IPS-18c (cell line): ENCODE data around the gene MT1X.
"Not testable (repeated sequence)": the region's sequence is repeated elsewhere in the genome, so short reads cannot be mapped to it uniquely, and the experiment has no call there.

Source experiments
- H3K4me3 ChIP-seq: 2 replicates; pipeline ENCODE4 v1.7.0; 2013; ENCODE audit warnings: low read depth, mild to moderate bottlenecking, low read length, moderate library complexity; ENCODE audit not compliant: insufficient read depth
- H3K9me3 ChIP-seq: one replicate; pipeline ENCODE4 v1.6.1; 2013; ENCODE audit warnings: mild to moderate bottlenecking, low read length, moderate library complexity; ENCODE audit not compliant: control insufficient read depth, insufficient read depth

Gene MT1X

DNA sequence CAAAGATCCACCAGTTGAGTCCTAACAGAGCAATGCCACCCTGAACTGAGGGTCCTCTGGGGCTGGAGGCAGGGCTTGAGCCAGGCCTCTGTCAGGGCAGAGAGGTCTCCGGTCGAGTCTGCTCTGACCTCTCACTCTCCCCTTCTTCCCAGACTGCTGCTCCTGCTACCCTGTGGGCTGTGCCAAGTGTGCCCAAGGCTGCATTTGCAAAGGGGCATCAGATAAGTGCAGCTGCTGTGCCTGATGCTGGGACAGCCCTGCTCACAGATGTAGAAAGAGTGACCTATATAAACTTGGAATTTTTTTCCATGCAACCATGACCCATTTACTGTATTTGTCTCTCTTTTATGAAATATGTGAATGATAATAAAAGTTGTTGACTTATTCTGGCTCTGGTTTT, 33.0 kb upstream of the MT1X start:
- H3K4me3 ChIP-seq: no peak overlapping the region
- H3K9me3 ChIP-seq: no peaks in the 10 kb centered on the region

DNA sequence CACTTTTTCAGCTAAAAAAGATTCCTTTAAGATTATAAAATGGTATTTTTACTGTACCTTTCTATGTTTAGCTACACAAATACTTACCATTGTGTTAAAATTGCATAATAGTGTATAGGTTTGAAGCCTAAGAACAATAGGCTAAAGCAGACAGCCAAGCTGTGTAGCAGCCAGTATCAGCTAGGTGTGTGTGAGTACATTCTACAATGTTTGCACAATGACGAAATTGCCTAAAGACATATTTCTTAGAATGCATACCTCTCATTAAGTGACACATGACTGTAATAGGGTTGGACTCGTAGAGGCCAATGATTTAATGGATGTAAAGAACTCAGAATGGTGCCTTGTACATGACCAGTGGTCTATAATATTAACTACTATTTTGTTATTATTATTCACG, 32.5 kb upstream of the MT1X start:
- no peaks in the 10 kb centered on the region for H3K9me3 ChIP-seq
- no peak overlapping the region for H3K4me3 ChIP-seq

DNA sequence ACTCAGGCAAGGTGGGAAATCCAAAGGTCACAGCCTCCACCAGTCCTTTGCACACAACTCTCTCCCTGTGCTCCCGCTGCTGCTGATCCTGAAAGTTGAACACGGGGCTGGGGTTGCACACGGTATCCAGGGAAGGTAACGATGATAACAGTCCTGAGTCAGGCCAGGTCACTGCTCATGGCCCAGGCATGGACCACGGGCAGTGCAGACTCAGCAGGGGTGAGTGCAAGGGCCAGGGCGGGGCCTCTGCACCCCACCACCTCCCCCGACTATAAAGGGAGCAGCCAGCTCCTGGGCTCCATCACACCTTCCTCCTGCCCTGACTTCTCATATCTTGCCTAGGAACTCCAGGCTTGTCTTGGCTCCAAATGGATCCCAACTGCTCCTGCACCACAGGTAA, 30.7 kb upstream of the MT1X start, which contains the start of gene MT1B:
MT1B (plus strand) TSS at position 301 of the 400 bp plus-strand sequence; CDS start at position 369, 68 bp downstream.
- Histone ChIP-seq H3K9me3 (no peaks in the 10 kb centered on the region), H3K4me3 (no peak within 1 kb of the TSS)

DNA sequence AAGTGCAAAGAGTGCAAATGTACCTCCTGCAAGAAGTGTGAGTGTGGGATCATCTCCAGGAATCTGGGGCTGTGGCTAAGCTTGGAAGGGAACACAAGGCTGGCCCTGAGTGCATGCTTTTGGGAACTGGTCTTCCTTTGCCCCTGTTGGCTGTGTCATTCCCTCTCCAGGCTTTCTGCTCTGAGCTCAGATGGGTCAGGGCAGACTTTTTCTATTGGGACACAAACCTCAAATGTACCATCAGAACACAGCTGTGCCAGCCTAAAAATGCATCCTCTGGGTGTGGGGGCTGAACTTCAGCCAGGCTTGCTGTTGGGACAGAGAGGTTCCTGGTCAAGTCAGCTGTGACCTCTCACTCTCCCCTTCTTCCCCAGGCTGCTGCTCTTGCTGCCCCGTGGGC, 29.7 kb upstream of the MT1X start:
- H3K4me3 ChIP-seq: no peak overlapping the region
- no peaks in the 10 kb centered on the region for H3K9me3 ChIP-seq

DNA sequence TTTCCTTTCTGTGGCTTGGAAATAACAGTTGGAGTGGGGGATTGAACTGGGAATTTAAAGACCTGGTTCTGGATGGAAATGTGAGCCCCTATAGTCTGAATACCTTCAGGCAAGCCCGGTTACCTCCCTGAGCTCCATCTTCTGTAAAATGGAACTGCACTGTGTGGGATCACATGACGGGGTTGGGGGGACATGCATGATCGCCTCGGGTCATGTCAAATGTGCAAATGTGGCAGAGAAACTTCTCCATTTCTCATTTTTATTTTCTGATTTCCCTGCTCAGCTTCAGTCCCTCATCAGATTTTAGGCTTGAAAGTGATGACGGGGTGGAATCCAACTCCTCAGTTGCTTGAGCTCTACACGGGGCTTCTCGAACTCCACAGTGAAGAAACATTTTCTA, 29.1 kb upstream of the MT1X start:
- peaks cover 2% of the 10 kb centered on the region for H3K9me3 ChIP-seq
- no peak overlapping the region for H3K4me3 ChIP-seq

DNA sequence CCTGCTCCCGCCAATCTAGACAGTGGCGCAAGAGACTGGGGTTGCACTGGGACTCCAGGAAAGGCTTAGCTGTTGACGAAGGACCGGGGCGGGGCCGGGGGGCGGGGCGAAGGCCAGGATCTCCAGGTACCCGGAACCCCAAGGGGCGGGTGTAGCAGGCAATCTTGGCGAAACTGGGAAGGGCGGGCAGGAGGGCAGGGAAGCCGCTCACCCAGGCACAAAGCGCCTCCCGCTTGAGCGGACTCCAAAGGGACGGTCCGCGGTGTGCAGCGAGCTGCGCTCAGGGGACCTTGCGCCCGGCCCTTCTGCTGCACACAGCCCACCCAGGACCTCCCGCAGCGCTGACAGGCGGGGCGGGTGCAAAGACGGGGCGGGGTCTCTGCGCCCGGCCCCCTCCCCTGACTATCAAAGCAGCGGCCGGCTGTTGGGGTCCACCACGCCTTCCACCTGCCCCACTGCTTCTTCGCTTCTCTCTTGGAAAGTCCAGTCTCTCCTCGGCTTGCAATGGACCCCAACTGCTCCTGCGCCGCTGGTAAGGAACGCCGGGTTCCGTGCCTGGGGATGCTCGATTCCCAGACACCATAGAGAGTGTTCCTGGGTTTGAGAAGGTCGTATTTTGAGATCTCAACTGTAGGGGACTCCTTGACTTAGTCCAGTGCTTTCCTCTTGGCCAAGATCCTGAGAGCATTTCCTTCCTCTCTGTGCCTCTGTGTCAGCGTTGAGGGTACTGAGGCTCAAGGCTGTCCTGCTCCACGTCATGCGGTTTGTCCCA, 24.5 kb upstream of the MT1X start, which contains the start of gene MT1F:
MT1F (plus strand) TSS at position 405 of the 772 bp plus-strand sequence; CDS start at position 505, 100 bp downstream.
- Histone ChIP-seq H3K9me3 (peaks cover 4% of the 10 kb centered on the region), H3K4me3 (peak within 1 kb of the TSS; percentile 52)

DNA sequence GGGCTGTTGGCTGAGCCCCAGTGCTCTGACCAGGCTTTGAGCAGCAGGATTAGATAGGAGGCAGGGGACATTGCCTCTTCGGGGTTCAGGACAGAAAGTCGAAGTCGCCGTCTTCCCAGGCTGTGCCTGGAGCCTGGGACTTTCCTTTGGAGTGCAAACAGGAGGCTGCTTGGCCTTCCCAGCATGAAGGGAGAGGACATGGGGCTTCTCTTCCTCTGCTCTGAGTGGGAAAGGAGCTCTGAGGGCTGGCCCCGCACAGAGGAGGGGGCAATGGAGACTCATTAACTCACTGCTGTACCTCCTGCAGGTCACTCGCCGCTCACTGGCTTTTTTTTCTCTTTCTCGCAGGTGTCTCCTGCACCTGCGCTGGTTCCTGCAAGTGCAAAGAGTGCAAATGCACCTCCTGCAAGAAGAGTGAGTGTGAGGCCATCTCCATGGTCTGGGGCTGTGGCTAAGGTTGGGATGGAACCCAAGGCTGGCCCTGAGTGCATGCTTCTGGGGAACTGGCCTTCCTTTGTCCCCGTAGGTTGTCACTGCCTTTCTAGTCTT, 23.9 kb upstream of the MT1X start:
- Histone ChIP-seq H3K9me3 (peaks cover 4% of the 10 kb centered on the region), H3K4me3 (peak overlapping the region; percentile 52)

DNA sequence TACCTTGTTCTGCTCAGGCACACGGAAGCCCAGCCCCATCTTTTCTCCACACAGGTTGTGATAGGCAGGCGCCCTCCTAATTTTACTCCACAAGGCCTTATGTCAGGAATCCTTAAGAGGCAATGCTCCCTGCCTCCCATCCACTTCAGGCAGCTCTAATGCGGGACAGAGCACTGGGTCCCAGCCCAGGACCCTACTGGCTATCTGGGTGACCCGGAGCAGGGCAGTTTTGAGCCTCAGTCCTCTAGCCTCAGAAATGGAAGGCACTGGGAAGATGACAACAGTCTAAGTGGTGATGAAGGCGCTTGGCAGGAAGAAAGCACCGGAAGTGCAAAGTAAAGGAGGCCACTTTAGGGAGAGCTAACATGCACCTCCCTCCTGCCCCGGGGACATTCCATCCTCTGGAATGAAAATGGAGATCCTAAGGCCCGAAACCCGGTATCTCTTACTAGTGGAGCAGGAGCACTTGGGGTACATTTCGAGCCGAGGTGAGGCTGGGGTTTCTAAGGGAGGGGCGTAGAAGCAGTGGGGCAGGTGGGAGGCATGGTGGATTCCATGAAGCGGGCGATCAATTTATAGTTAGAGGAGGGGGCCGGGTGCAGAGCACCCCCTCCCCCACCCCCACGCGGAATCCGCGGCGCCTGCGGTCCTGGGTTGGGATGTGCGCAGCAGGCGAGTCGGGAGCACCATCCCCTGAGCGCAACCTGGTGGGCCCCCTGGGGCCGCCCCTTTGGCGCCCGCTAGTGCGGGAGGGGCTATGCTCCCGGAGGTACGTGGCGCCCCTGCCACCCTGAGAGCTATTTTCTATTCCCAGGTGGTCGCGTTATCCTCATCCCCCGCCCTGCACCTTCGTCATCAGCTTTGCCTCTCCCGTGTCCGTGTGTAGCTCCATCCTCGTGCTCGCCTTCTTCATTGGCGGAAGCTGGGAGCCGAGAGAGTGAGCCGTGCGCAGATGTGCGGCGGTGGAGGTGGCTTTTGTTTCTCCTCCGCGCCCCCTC, 19.6 kb upstream of the MT1X start:
- Histone ChIP-seq H3K9me3 (peaks cover 4% of the 10 kb centered on the region), H3K4me3 (peak overlapping the region; percentile 49; the same call in 1 of the 2 replicates)

DNA sequence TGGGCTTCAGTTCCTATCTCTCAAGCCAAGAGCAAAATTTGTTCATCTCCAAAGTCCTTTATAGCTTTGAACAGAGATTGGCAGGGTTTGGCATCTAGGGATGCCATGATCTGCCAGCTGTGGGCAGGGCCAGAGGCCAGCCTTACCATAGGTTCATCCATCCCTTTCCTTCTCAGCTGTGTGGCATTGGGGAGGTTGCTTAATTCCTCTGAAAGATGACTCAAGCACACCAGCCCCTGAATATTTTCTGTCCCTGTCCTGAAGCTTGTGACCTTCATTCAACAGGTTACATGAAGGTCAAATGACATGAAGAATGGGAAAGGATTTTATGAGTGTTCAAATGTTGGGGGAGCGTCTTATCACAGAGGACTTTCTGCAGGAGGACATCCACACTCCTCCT, 17.8 kb upstream of the MT1X start:
- no peak overlapping the region for H3K4me3 ChIP-seq
- H3K9me3 ChIP-seq: no peaks in the 10 kb centered on the region

DNA sequence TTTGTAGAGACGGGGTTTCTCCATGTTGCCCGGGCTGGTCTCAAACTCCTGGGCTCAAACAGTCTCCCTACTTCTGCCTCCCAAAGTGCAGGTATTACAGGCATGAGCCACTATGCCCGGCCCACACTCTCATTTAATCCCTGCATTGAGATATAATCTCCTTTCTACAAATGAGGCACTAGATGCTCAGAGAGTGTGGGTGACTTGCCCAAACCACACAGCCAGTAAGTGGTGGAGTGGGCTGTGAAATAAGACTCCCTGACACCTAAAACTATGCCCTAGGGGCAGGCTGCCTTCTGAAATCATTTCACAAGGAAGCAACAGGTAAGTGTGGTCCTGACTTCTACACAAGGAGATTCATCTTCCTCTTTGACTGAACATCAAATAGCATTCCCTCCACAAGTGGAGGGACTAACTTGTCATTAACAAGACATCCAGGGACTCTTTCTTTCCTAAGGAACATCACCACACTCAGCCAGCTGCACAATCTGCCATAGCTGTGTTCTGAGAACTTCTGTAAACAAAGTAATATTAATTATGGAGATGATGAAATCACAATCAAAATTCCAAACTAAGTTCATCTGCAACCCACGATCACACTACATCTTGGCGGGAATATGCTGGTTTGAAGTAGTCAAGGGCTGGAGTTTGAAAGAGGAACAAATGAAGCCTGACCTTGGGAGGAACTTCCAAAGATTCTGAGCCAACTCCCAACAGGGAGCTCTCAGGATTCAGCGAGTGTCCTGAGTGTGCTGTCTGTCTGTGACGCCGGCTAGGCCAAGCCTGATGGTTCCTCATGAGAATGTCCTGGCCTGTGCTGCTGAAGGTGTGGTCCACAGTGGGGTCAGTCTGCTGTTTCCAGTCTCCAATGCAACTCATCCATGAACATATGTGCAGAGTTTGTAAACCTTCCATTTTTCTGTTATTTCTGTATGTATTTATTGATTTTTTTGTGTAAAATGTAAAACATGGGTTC, 16.7 kb upstream of the MT1X start:
- H3K4me3 ChIP-seq, H3K9me3 ChIP-seq: not testable (repeated sequence)

DNA sequence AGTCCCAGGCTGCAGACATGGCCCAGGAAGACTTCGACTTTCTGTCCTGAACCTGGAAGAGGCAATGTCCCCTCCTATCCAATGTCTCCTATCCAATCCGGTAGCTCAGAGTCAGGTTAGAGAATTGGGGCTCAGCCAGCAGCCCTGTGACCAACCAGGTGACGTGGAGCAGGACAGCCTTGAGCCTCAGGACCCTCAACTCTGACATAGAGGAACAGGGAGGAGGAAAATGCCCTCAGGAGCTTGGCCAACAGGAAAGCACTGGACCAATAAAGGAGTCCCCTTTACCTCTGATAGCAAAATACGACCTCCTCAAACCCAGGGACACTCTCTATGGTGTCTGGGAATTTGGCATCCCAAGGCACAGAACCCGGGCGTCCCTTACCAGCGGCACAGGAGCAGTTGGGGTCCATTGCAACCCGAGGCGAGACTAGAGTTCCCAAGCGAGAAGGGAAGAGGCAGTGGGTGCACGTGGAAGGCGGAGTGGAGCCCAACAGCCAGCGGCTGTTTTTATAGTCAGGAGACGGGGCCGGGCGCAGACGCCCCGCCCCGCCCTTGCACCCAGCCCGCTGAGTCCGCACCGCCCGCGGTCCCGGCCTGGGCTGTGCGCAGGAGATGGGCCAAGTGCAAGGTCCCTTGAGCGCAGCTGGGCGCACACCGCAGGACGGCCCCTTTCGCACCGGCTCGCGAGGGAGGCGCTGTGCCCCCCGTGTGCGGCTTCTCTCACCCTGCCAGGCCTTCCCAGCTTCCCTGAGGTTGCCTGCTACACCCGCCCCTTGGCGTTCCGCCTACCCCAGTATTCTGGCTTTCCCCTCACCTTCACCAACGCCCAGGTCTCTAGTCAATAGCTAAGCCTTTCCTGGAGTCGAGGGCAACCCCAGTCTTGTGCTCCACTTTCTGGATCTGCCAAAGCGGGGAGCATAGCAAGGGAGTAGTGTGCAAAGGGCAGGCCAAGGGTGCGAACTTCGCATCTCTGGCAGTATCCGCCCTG, 14.4 kb upstream of the MT1X start, which contains the start of gene MT1G:
MT1G (minus strand) TSS at position 485 of the 991 bp plus-strand sequence; CDS start at position 413, 72 bp downstream.
- H3K9me3 ChIP-seq: no peaks in the 10 kb centered on the region
- H3K4me3 ChIP-seq: peak within 1 kb of the TSS; percentile 36

DNA sequence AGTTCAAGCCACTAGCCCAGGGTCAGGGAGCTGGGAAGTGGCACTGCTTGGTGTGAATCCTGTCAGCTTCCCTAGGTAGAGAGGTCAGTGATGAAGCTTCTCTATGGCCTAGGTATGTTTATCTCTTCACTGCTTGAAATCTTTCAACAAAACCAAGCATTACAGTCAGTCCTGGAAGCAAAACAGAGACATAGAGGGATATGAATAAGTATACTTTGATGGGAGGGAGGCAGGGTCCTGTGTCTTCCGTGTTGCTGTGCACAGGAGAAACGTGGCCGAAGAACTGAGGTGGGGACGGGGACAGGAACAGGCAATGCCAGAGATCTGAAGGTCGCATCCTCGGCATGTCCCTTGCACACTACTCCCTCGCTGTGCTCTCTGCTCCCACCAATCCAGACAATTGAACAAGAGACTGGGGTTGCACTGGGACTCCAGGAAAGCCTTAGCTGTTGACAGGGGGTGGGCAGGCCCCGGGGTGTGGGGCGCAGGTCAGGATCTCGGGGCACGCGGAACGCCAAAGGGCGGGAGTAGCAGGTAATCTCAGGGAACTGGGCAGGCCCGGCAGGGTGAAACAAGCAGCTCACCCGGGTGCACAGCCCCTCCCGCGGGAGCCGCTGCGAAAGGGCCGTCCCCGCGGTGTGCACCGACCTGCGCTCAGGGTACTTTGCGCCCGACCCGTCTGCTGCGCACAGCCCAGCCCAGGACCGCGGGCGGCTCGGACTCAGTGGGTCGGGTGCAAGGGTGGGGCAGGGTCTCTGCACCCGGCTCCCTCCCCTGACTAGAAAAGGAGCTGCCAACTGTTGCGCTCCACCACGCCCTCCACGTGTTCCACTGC, 13.0 kb upstream of the MT1X start, which contains the start of gene MT1H:
MT1H (plus strand) TSS at position 810 of the 835 bp plus-strand sequence. CDS start 71 bp downstream, outside the sequence.
- H3K4me3 ChIP-seq: peak within 1 kb of the TSS; percentile 21

DNA sequence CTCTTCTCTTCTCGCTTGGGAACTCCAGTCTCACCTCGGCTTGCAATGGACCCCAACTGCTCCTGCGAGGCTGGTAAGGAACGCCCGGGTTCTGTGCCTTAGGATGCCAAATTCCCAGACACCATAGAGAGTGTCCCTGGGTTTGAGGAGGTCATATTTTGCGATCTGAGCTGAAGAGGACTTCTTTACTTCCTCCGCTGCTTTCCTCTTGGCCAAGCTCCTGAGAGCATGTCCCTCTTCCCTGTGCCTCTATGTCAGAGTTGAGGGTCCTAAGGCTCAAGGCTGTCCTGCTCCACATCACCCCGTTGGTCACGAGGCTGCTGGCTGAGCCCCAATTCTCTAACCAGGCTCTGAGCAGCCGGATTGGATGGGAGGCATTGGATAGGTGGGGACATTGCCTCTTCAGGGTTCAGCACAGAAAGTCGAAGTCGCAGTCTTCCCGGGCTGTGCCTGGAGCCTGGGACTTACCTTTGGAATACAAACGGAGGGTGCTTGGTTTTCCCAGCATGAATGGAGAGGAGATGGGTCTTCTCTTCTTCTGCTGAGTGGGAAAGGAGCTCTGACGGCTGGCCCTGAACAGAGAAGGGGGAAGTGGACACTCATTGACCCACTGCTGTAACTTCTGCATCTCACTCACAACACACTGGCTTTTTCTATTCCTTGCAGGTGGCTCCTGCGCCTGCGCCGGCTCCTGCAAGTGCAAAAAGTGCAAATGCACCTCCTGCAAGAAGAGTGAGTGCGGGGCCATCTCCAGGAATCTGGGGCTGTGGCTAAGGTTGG, 12.2 kb upstream of the MT1X start:
- no peaks in the 10 kb centered on the region for H3K9me3 ChIP-seq
- H3K4me3 ChIP-seq: peak overlapping the region; percentile 21

More for the DNA sequence above, 13.0 kb upstream of the MT1X start, which contains the start of gene MT1H:
- H3K9me3 ChIP-seq: no peaks in the 10 kb centered on the region

DNA sequence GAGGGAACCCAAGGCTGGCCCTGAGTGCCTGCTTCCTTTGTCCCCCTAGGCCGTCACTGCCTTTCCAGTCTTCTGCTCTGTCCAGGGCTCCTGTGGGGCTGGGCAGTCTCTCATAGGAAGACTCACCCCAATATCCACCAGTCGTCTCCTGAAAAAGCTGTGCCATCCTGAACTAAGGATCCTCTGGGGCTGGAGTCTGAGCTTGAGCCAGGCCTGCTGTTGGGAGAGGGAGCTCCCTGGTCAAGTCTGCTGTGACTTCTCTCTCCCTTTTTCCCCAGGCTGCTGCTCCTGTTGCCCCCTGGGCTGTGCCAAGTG, 11.7 kb upstream of the MT1X start:
- Histone ChIP-seq H3K9me3 (no peaks in the 10 kb centered on the region), H3K4me3 (no peak overlapping the region; the same call in 1 of the 2 replicates)
